Muscle of leg (tissue), 11 donors: Measurements from ENCODE around the gene RNF151. TPM values are rescaled to one million over a fixed set of nuclear protein-coding genes. Genes with fewer than 3 reads are reported as not detected.

Experiments
- DNase-seq: peaks from one replicate; pipeline ENCODE4 v3.0.0; 2013
- H3K27ac ChIP-seq: one replicate; pipeline ENCODE4 v1.5.1; 2013; ENCODE audit warnings: mild to moderate bottlenecking, low read length, control low read depth
- H3K27me3 ChIP-seq: one replicate; pipeline ENCODE4 v1.6.1; 2013; ENCODE audit warnings: low read length; ENCODE audit not compliant: control insufficient read depth, insufficient read depth
- H3K36me3 ChIP-seq: one replicate; pipeline ENCODE4 v1.6.1; 2013; ENCODE audit warnings: low read length; ENCODE audit not compliant: control insufficient read depth, insufficient read depth
- H3K4me1 ChIP-seq: one replicate; pipeline ENCODE4 v1.6.1; 2013; ENCODE audit warnings: low read length; ENCODE audit not compliant: control insufficient read depth, insufficient read depth
- H3K4me3 ChIP-seq: one replicate; pipeline ENCODE4 v1.5.1; 2013; ENCODE audit warnings: low read length, control low read depth
- H3K9me3 ChIP-seq: replicated peaks from 2 replicates; pipeline ENCODE4 v1.6.1; 2013; ENCODE audit warnings: low read depth, low read length; ENCODE audit not compliant: control insufficient read depth
- WGBS: methylation state at CpG from one replicate; pipeline ENCODE4 v1.1.5; 2013; ENCODE audit warnings: missing lambda C conversion rate; ENCODE audit not compliant: insufficient coverage; 5-methylcytosine and 5-hydroxymethylcytosine counted together
- polyA plus RNA-seq, 8 donors: library from polyadenylated mRNA; unstranded; fragments of 120-200 nt; gene quantifications; one replicate each; pipeline versions ENCODE4 v1.2.1 to v1.2.3, GENCODE V29; 2013; ENCODE audit warnings: inconsistent platforms in 1 of 8, low replicate concordance in 1 of 8; ENCODE audit not compliant: insufficient read length in 8 of 8, insufficient read depth in 1 of 8
- total RNA-seq: library from RNA; stranded (reverse); fragments of 120-200 nt; gene quantifications from one replicate; pipeline ENCODE4 v1.2.4, GENCODE V29; 2013

RNF151 gene
- total and polyA plus RNA-seq, 9 donors: not detected

DNA sequence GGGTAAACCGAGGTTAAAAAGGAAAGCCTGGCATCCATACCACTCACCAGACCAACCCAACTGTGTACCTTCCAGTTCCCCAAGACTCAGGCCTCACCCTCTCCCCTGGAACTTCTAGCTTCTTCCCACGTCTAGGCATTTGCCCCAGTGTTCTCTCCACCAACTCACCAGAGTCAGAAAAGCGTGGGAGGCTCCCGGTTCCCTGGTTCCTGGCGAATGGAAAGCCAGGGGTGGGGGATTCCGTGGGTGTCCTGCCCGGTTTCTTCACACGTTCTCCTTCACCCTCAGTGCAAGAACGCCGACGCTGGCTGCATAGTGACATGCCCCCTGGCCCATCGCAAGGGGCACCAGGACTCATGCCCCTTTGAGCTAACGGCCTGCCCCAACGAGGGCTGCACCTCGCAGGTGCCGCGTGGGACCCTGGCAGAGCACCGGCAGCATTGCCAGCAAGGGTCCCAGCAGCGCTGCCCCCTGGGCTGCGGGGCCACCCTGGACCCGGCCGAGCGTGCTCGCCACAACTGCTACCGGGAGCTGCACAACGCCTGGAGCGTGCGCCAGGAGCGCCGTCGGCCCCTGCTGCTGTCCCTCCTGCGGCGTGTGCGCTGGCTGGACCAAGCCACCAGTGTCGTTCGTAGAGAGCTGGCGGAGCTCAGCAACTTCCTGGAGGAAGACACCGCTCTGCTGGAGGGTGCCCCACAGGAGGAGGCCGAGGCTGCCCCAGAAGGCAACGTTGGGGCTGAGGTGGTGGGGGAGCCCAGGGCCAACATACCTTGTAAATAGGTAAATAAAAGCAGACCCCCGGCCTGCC lies 1.7 kb downstream of the RNF151 start:
- H3K27me3 ChIP-seq: no peaks in the 10 kb centered on the region
- H3K27ac ChIP-seq: no peak overlapping the region
- peaks cover 30% of the 10 kb centered on the region for H3K4me1 ChIP-seq
- WGBS: 86% methylated on average over 39 of the region's 41 CpGs
- no peak overlapping the region for H3K4me3 ChIP-seq
- no peak for DNase-seq
- H3K9me3 ChIP-seq: no peaks in the 10 kb centered on the region
- peaks cover 9% of the 10 kb centered on the region for H3K36me3 ChIP-seq

DNA sequence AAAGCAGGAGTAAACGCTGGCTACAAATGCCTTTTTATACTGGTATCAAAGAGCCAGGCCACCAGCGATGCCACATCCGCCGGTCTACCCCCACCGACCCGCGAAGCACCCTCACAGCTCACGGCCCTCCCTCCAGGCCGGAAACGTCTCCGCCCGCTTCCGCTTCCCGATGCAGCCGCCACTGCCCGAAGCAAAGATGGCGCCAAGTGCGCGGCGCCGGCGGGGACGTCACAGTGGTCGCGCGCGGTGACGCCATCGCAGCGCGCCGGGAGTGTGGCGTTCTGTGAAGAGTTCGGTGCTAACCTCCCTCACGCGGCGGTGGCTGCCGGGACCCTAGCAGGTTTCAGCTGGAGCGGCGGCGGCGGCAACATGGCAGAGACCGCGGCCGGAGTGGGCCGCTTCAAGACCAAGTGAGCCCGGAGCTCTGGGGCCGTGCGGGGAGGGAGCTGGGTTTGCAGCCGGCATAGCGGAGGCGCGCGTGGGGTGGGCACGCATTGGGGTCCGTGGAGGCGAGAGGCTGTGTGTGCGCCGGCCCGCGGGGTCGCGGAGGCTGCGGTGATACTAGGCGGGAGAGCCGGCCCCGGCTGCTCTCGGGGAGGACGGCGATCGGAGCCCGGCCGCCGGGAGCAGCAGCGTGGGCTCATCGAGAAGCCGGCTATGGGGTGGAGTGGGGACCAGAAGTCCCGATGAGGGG lies 5.3 kb downstream of the RNF151 start, which contains the start of gene TBL3:
TSS of gene TBL3 (plus strand) at position 258 of the 694 bp plus-strand sequence. CDS start at position 370, 112 bp downstream.
- Histone ChIP-seq H3K27me3 (peaks cover 3% of the 10 kb centered on the region), H3K27ac (peak within 1 kb of the TSS; percentile 94), H3K36me3 (peaks cover 30% of the 10 kb centered on the region), H3K9me3 (no peaks in the 10 kb centered on the region), H3K4me1 (peaks cover 19% of the 10 kb centered on the region), H3K4me3 (peak within 1 kb of the TSS; percentile 98)
- under 1% methylated on average over 78 of the region's 78 CpGs for WGBS
- DNase-seq: peak; percentile 97

- Histone ChIP-seq H3K4me1 (peaks cover 19% of the 10 kb centered on the region), H3K36me3 (peaks cover 35% of the 10 kb centered on the region), H3K27ac (no peak overlapping the region), H3K27me3 (peaks cover 5% of the 10 kb centered on the region), H3K9me3 (no peaks in the 10 kb centered on the region), H3K4me3 (peak overlapping the region; percentile 98)
- no peak for DNase-seq
- 5% methylated on average over 20 of the region's 22 CpGs for WGBS
Observed at GRCh38 chr16:1972490-1972877, 5.8 kb downstream of the RNF151 start.

GRCh38 chr16:1973461-1974156 lies 7.0 kb downstream of the RNF151 start:
- H3K27me3 ChIP-seq: peaks cover 13% of the 10 kb centered on the region
- no peak overlapping the region for H3K4me3 ChIP-seq
- peaks cover 19% of the 10 kb centered on the region for H3K4me1 ChIP-seq
- no peaks in the 10 kb centered on the region for H3K9me3 ChIP-seq
- WGBS: 93% methylated on average over 16 of the region's 16 CpGs
- peaks cover 47% of the 10 kb centered on the region for H3K36me3 ChIP-seq
- no peak overlapping the region for H3K27ac ChIP-seq
- no peak for DNase-seq

DNA sequence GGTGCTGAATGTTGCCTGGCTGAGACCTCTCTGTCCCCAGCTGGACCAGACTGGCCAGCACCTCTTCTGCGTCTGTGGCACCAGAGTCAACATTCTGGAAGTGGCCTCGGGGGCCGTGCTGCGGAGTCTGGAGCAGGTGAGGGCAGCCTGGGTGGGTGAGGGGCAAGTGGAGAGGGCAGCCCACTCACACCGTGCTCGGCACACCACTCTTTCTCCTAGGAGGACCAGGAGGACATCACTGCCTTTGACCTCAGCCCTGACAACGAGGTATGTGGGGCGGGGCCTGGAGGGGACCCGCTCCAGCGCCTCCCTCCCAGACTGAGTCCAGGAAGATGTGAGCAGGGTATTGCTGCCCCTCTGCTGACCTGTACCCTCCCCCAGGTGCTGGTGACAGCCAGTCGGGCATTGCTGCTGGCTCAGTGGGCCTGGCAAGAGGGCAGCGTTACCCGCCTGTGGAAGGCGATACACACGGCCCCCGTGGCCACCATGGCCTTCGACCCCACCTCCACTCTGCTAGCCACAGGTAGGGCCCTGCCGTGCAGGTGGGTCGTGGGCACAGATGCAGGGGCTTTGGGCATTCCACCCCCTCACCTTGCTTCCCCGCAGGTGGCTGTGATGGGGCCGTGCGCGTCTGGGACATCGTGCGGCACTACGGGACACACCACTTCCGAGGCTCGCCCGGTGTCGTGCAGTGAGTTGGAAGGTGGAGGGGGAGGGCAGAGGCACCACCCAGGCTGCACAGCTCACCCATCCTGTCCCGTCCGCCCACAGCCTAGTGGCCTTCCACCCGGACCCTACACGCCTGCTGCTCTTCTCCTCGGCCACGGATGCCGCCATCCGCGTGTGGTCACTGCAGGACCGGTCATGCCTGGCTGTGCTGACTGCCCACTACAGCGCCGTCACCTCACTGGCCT lies 7.8 kb downstream of the RNF151 start:
- no peak overlapping the region for H3K4me3 ChIP-seq
- no peak for DNase-seq
- H3K36me3 ChIP-seq: peaks cover 50% of the 10 kb centered on the region

DNA sequence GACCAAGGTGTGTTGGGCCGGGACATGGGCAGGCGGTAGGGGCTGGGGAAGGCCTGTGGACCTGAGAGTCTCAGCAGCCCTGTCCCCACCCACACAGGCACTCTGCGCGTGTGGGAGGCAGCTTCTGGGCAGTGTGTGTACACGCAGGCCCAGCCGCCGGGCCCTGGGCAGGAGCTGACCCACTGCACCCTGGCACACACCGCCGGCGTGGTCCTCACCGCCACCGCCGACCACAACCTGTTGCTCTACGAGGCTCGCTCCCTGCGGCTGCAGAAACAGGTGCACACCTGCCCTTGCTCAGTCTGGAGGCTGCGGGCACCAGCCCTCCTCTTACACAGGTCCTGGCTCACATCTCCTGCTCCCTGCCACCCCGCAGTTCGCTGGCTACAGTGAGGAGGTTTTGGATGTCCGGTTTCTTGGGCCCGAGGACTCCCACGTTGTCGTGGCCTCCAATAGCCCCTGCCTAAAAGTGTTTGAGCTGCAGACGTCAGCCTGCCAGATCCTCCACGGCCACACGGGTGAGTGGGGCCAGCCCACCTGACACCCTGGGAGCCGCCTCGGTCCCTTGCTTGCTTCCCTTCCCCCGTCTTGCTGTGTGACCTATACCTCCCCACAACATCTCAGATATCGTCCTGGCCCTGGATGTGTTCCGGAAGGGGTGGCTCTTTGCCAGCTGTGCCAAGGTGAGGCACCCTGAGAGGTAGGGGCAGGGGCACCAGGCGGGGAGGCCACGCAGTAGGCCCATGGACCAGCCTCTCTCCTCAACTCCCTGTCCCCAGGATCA lies 9.0 kb downstream of the RNF151 start:
- H3K36me3 ChIP-seq: peaks cover 50% of the 10 kb centered on the region
- peaks cover 34% of the 10 kb centered on the region for H3K4me1 ChIP-seq
- no peak for DNase-seq
- H3K9me3 ChIP-seq: no peaks in the 10 kb centered on the region
- H3K4me3 ChIP-seq: no peak overlapping the region
- H3K27ac ChIP-seq: no peak overlapping the region
- 91% methylated on average over 30 of the region's 33 CpGs for WGBS
- H3K27me3 ChIP-seq: peaks cover 33% of the 10 kb centered on the region

More for the DNA sequence above, 7.8 kb downstream of the RNF151 start:
- Histone ChIP-seq H3K27ac (no peak overlapping the region), H3K4me1 (peaks cover 22% of the 10 kb centered on the region), H3K9me3 (no peaks in the 10 kb centered on the region), H3K27me3 (peaks cover 21% of the 10 kb centered on the region)
- 92% methylated on average over 25 of the region's 42 CpGs for WGBS

DNA sequence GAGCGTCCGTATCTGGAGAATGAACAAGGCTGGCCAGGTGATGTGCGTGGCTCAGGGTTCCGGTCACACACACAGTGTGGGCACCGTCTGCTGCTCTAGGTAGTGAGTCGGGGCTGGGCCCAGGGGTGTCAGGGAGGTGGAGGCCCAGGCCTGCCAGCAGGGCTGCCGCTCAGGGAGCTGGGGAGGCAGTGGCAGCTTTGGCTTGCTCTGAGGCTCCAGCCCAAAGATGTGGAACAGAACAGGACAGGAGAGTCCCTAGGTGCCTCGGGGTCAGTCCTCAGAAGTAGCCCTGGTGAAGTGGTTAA lies 9.5 kb downstream of the RNF151 start:
- peaks cover 39% of the 10 kb centered on the region for H3K27me3 ChIP-seq
- no peaks in the 10 kb centered on the region for H3K9me3 ChIP-seq
- DNase-seq: no peak
- WGBS: 91% methylated on average over 8 of the region's 8 CpGs
- H3K4me1 ChIP-seq: peaks cover 35% of the 10 kb centered on the region
- H3K4me3 ChIP-seq: no peak overlapping the region
- H3K27ac ChIP-seq: no peak overlapping the region
- peaks cover 50% of the 10 kb centered on the region for H3K36me3 ChIP-seq

DNA sequence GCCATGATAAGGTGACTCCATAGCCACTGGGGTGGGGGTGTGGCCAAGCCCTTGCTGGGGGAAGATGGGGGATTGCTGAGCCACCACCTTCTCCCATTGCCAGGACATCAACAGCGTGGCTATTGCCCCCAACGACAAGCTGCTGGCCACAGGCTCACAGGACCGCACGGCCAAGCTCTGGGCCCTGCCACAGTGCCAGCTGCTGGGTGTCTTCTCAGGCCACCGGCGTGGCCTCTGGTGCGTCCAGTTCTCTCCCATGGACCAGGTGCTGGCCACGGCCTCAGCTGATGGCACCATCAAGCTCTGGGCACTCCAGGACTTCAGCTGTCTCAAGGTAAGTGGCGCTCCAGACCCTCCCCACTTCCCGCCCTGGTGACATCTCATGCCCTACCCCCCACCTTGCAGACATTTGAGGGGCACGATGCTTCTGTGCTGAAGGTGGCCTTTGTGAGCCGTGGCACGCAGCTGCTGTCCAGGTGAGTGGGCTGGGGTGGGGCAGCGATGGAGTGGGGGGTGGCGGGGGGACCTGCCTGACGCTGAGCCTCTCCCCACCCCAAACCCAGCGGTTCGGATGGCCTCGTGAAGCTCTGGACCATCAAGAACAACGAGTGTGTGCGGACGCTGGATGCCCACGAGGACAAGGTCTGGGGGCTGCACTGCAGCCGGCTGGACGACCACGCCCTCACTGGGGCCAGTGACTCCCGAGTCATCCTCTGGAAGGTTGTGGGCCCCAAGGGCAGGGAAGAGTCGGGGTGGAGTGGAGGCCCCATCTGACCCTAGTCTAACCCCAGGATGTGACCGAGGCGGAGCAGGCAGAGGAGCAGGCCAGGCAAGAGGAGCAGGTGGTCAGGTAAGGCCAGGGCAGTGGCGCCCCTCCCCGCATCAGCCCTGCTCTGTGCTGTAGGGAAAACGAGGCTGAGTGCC lies 10.6 kb downstream of the RNF151 start:
- H3K27ac ChIP-seq: no peak overlapping the region
- H3K4me1 ChIP-seq: peaks cover 42% of the 10 kb centered on the region
- H3K4me3 ChIP-seq: no peak overlapping the region
- peaks cover 49% of the 10 kb centered on the region for H3K27me3 ChIP-seq
- H3K36me3 ChIP-seq: peaks cover 50% of the 10 kb centered on the region
- WGBS: 92% methylated on average over 23 of the region's 33 CpGs
- no peak for DNase-seq
- no peaks in the 10 kb centered on the region for H3K9me3 ChIP-seq
